ACHN (cell line): ENCODE measurements around the gene MUSK.
A peak's percentile ranks its signal among the peaks of the same experiment; 100 is the strongest.
"Not testable (repeated sequence)": the region's sequence is repeated elsewhere in the genome, so short reads cannot be mapped to it uniquely, and the experiment has no call there.

Experiments
- DNase-seq: peaks from one replicate; pipeline ENCODE4 v3.0.0-alpha.2; 2015
- in situ Hi-C: cut with HindIII; loops from 2 replicates; pipeline ENCODE4 v1.10.0; 2017; ENCODE audit warnings: low sequenced_read_pairs, low pct_ligation_motif_present, low pct_unique_long_range_greater_than_20kb

Gene MUSK

DNA sequence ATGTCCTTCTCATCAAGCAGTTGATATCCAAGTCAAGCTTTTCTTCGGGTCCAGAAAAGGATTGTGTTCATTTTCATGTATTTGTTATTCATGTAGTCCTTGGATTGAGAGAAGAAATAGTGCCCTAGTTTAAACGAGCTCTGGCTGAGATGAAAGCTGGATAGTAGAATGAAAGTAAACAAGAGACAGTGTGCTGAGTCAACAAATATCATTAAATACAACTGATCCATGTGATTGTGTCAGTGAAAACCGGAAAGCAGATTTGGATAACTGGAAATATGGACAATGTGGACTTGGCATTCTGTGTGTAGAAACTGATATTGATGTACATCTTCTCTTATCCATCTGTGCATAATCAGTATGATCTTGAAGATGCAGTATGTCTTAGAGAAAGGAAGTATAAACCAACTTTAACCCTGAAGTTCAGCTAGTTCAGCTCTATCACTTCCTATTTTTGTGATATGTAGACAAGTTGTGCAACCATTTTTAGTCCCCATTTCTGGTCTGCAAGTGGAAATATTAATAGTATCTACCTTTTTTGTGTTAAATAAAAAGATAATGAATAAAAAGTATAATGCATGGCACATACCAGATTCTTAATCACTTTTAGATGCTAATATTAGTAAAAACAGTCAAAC, 4.4 kb downstream of the MUSK start:
- in situ Hi-C loops: no loop called here
- DNase-seq: no peak

DNA sequence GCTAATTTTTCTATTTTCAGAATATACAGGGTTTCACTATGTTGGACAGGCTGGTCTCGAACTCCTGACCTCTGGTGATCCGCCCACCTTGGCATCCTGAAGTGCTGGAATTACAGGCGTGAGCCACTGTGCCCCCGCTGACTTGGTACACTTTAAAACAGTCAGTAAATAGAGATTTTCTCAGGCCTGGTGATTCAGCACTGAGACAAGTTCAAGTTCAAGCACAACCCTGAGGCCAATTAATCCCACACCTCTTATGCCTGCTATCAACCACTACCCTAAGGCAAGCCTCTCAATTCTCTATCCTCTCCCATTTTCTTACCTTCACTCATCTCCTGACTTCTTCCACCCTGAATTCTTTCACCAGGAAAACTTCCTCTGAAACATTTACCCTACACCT, 18.9 kb downstream of the MUSK start:
- DNase-seq: no peak
- in situ Hi-C loops: no loop called here

DNA sequence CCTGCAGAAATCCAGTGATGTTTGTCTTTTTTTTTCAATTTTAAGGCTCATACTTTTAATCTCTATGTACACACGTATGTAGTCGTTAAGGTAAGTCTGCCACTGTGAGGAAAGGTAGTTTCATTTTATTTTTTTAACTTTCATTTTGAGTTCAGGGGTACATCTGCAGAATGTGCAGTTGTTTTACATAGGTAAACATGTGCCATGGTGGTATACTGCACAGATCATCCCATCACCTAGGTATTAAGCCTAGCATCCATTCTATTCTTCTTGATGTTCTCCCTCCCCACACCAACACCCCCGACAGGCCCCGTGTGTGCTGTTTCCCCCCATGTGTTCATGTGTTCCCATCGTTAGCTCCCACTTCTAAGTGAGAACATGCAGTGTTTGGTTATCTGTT, 19.7 kb downstream of the MUSK start:
- no peak for DNase-seq
- in situ Hi-C loops: no loop called here

DNA sequence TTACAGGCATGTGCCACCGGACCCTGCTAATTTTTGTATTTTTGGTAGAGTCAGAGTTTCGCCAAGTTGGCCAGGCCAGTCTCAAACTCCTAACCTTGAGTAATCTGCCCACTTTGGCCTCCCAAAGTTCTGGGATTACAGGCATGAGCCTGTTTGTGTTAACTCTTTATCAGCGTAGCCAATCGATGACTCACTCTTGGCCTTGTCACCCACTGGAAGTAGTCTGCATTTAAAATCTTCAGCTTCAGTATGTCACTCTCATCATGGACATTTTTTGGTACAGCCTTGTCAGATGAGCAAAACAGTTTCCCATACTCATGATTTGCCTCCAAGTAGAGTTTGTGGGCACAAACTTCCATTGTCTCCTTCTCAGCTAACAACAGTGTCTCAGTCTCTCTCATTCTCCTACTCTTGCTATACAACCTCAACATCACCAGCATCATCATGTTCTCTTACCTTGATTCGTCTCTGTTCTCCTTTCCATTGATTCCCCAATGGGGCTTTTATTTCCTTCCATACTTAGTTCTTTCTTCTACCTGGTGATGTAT, 22.5 kb downstream of the MUSK start:
- no peak for DNase-seq
- in situ Hi-C loops: no loop called here

DNA sequence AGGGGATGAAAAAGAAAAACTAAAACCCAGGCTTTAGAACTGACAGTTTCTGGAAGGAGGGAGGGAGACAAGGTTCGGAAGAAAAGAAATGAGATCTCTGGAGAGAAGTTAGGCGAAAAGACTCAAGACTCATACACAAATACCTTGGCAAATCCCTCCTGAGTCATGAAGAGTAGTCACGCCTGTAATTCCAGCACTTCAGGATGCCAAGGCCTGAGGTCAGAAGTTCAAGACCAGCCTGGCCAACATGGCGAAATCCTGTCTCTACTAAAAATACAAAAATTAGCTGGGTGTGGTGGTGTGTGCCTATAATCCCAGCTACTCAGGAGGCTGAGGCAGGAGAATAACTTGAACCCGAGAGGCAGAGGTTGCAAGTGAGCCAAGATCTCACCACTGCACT, 27.3 kb downstream of the MUSK start:
- in situ Hi-C loops, DNase-seq: not testable (repeated sequence)

DNA sequence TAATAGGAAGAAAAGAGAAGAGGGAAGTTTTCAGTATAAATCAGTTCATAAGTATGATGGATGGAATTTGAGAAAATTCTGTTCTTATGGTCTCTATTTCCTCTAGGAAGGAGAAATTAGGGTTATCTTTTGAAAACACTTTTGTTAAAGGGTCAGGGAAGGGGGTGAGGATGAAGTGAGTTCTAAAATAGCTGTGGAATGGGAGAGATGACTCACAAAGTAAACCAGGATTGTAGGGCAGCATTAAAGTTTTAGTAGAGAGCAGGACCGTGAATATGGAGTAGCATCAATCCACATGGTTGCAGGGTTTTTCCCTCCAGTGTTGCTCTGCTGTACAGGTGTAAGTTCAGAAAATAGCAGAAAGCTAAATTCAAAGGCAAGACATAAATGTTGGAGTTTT, 32.4 kb downstream of the MUSK start:
- no peak for DNase-seq
- in situ Hi-C loops: no loop called here

DNA sequence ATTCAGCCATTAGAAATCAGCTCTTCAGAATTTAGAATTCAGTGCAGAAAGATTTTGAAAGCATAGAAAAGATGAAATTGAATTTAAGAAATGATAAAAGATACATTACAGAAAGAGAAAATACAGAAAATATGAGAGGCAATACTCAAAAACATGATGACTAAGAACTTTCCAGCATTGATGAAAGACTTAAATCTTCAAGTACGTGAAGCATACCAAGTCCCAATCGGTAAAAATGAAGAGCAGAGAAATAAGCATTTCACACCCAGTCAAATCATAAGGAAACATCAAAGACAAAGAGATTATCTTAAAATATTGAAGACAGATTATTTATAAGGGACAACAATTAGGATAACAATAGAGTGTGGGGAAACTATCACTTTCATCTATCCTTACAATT, 35.1 kb downstream of the MUSK start:
- DNase-seq: no peak
- in situ Hi-C loops: no loop called here

DNA sequence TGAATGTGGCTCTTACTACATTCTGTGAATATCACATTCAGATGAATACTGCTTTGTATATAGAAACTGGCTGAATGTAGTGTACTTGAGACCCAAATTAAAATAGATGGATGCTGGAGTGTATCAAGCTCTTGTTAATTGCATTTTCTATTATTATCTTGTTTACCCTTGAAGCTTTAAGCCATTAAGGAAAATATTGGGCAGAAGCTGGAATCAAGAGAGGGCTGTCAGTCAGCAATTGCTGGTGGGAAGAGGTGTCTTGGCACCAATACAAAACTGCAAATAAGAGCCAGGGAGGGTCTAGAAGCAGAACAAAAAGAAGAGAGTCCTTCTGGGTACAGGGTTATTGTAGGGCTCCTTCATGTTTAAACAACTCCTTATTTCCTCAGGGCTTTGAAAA, 38.8 kb downstream of the MUSK start:
- no peak for DNase-seq
- in situ Hi-C loops: no loop called here

DNA sequence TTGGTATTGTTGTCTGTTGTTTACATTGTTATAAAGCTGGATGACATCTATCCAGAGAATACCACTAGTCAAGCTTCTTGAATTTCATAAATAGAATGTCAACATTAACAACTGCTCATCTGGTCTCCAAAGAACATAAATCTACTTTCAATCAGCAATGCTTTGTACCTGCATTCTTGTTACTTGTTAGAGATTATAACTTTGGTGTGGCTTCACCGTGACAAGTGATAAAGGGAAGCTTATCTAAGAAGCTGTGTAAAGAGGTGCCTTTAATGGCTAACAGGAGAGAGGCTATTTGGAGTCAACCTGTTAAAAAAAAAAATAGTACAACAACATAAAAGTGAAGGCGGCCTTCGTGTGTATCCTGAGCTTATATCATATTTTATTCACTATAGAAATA, 41.8 kb downstream of the MUSK start:
- no peak for DNase-seq
- in situ Hi-C loops: no loop called here

DNA sequence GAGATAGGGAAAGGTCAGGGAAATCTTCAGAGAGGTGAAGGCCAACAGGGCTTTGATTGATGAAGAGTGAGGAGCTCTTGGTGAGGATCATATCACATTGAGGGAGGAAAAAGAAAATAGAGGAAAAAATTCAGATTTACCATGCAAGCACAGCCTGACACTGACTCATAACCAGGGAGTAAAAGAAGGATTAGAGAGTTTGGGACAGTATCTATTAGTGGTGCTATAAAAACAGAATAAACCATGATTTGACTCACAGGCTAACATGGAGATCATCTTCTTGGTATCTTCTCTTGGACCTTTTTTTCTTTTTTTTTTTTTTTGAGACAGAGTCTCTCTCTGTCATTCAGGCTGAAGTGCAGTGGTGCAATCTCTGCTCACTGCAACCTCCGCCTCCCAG, 44.4 kb downstream of the MUSK start:
- in situ Hi-C loops: no loop called here
- DNase-seq: no peak

DNA sequence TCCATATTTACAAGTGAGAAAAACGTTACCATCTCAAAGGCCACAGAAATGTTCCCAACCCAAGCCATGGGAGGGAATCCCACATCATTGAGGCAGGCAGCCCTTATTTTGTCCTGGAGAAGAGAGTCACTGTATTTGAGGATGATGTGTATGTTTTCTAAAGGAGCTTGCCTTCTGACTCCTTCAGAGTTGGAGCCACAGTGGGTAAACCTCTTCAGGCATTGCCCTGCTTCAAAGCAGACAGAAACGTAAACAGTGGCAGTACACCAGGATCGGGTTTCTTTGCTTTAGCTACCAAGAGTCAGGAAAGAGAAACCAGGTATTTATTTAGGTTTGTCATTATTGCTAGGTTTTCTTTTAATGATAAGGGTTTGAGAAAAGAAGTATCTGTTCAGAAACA, 45.7 kb downstream of the MUSK start:
- in situ Hi-C loops: no loop called here

DNA sequence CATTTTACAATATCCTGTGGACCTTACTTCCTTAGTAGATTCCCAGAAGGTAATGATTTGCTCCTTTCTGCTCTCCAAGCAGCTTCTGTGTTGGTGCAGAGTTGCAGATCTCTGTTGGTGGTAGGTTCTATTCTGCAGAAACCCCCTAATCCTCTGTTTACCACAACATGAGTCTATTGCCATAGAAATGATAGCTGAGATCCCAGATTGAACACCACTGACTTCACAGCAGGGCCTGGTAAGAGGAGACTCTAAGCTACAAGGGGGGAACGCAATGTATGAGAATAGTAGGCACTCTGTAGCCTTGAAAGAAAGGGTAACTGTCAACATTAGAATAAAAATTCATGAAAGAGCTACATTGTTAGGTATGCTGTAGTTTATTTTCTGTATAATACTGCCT, 59.5 kb downstream of the MUSK start:
- in situ Hi-C loops: no loop called here
- no peak for DNase-seq

More for the DNA sequence above, 45.7 kb downstream of the MUSK start:
- no peak for DNase-seq

DNA sequence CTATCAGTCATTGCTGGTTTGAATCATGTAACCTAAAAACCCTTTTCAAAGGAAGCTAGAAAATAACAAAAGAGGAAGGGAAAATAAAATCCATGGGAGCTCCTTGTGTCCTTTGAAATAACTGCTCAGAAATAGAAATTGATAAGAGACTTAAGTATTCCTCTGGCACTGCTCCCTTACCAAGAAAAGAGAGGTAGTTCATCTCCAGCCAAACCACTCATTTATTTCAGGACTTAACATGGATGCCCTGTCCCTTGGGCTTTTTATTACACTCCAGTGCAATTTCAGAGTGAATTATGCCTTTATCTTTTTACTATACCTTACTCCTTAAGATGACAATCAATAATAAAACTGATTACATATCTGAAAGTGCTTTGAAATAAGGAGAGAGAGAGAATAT, 61.0 kb downstream of the MUSK start:
- in situ Hi-C loops: no loop called here

DNA sequence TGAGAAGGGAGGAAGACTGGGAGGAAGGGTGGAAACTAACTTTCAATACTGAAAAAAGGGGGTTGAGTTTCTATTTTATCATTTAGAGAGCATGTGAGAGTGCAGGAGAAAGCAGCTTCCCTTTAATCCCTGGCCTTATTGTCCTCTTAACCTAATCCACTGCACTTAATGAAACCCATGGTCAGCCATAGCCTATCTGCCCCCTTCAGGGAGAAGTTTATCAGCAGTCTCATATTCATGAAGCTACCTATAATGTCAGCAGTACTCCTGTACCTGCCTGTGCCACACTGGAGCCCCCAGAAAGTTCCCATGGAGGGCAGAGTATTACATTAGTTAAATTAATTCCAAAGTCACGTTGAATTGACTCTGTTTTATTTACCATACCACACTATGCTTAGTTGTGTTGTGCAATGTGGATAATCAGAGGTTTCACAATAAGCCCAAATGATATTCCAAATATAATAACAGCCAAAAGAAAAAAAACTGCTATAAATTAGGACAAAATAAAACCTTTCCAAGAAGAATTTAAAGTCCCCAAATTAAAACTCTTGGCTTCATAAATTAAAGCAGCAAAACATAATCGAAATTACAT, 62.9 kb downstream of the MUSK start:
- in situ Hi-C loops: no loop called here
- no peak for DNase-seq

More for the DNA sequence above, 61.0 kb downstream of the MUSK start:
- DNase-seq: no peak

DNA sequence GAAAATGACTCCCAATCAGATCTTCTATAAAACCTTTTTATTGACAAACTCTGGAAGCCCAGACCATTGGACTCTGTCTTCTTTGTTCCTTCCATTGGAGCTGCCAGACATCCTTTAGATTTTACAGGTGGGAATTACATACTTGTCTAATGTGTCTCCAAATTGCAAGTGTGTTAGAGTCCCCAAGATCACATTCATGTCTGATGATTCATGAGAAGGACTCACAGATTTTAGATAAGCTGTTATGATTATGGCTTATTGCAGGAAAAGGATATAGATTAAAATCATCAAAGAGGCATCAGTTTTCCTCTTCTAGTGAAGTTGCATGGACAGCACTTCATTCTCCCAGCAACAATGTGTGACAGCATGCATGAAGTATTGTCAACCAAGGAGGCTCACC, 70.4 kb downstream of the MUSK start:
- in situ Hi-C loops: no loop called here
- no peak for DNase-seq

DNA sequence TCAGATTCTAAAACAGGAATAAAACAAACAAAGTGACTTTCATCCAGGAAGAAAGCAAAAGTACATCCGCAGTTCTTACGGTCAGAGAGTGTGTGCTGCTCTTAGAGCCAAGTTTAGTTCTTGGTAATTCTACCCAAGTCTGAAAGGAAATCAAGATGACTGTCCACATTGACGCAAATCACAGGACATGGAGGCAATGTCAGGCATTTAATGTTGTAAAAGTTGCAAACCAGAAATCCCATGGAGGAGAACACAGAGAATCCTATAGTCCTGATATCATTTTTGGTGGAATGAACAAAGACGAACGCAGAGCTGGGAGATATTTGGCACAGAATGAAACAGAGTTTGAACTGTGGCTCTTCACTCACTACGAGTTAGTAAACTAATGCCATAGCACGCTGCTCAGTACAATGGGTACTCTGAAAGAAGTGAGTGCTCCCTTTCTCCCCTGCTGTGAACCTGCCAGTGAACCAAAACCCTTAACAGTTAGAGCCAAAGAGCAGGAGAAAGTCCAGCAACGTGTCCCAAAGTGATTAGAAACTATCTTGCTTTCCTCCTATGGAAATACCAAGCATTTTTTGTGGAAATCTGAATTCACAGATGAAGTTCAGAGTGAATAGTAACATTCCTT, 74.3 kb downstream of the MUSK start:
- in situ Hi-C loops: no loop called here

DNA sequence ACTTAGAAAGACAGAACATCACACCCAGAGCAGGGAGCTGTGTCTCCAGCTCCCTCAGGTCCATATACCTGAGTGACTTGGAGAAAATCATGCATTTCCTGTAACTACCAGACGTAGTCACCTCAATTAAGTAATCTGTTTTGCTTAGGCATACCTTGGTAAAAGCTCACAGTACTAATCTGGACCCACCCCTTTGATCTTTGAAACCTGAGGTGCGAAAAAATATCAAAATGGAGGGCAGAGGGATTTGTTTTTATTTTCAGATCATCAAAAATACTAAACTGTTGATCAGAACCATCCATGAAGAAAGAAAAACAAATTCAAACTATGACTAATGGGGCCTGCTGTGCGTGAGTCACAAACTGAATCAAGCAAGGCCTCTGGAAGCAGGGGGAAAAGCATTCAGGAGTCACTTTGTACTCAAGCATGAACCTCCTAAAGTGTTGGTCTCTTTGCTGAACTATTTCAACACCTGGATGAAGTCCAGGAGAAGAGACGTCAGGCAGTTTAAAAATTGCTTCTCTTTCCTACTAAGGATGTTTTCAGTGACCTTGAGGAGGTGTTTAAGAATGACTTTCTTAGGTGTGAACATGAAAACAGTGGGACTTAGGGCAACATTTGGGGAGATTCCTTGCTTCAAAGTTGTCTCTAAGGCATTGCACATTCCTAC, 76.3 kb downstream of the MUSK start:
- DNase-seq: peak; percentile 82
- in situ Hi-C loops: no loop called here

More for the DNA sequence above, 74.3 kb downstream of the MUSK start:
- no peak for DNase-seq

DNA sequence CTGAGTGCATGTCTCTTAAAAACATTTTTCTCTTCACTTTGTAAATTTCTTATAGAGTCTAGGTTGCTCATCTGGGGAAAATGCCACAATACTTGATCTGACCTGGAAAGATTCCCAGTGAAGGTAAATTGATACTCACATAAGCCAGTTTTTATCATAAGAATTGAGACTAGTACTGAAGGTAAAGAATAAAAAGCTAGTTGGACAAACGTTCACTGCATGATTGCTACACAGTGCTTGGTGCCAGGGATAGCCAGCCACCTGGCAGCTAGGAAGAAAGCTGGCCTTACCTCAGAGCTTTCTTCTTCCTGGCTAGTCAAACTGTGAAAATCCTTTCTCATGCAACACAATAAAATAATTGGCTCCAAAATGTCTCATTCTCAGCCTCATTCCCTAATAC, 77.1 kb downstream of the MUSK start:
- DNase-seq: no peak
- in situ Hi-C loops: no loop called here

DNA sequence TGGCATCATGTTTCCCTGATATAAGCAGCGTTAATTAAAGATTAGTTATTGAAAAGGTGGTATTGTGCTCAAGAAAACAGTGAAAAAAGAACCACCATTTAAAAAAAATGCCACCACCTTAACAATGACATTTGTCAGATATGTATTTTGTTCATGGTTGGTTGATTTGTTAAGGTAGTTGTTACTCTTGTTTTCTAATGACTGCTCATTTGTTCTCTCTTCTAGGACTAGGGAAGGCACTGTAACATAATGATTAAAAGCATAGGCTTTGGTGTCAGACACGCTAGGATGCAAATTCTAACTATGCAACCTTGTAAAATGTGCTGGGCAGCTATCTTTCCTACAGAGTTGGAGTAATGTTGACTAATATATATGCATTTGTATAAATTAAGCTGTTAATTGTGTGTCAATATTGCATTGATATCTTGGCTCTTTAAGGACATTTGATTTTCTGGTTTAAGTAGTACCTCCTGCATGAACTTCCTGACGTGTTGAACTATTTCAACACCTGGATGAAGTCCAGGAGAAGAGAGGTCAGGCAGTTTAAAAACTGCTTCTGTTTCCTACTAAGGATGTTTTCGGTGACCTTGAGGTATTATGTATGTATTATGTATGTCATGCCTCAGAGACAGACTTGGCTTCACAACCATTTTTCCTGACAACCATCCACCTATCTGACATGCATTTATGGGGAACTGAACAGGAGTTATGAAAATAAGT, 77.8 kb downstream of the MUSK start:
- in situ Hi-C loops: no loop called here
- no peak for DNase-seq
